NCI-H2171 (cell line): Measurements from ENCODE around the gene IMMT.
A peak's percentile ranks its signal among the peaks of the same experiment; 100 is the strongest.
"Not testable (repeated sequence)": the region's sequence is repeated elsewhere in the genome, so short reads cannot be mapped to it uniquely, and the experiment has no call there.

Experiments used
- DNase-seq: peaks from one replicate; lab custom pipeline; 2025; lab: John Stamatoyannopoulos, UW

The IMMT gene

GRCh38 chr2:86195055-86195807 lies at the start of gene IMMT:
Gene IMMT, minus strand, starts transcription at chr2:86195462. Its CDS starts 80 bp downstream, at chr2:86195382.
- peak; percentile 96 for DNase-seq

DNA sequence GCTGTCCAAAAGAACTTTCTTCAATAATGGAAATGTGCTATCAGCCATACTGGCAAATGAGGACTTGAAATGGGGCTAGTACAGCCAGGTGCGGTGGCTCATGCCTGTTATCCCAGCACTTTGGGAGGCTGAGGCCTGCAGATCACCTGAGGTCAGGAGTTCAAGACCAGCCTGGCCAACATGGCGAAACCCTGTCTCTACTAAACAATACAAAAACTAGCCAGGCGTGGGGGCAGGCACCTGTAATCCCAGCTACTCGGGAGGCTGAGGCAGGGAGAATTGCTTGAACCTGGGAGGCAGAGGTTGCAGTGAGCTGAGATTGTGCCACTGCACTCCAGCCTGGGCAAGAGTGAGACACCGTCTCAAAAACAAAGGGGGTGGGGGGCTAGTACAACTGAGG lies 49.5 kb upstream of the IMMT start:
- DNase-seq: not testable (repeated sequence)

GRCh38 chr2:86243950-86244733 lies 48.9 kb upstream of the IMMT start:
- no peak for DNase-seq

GRCh38 chr2:86243272-86243671 lies 48.0 kb upstream of the IMMT start:
- no peak for DNase-seq

DNA sequence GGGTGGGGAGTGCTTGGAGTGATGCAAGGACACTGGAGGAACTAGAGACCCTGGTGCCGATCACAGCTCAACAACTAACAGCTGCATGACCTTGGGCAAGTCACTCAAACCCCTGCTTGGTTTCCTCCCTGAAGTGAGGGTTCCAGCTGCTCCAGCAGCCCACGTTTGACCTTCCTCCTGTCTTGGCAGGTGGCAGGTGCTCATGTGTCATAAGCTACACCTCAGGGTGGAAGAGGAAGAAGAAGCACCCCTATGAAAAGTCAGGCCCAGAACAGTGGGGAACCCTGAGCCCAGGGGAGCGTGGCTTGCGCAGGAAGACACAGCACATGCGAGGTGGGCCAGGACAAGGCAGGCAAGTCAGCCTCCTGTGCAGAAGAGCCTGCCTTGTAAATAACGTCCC lies 46.3 kb upstream of the IMMT start:
- DNase-seq: no peak

- no peak for DNase-seq
Observed at GRCh38 chr2:86240251-86240650, 45.0 kb upstream of the IMMT start.

DNA sequence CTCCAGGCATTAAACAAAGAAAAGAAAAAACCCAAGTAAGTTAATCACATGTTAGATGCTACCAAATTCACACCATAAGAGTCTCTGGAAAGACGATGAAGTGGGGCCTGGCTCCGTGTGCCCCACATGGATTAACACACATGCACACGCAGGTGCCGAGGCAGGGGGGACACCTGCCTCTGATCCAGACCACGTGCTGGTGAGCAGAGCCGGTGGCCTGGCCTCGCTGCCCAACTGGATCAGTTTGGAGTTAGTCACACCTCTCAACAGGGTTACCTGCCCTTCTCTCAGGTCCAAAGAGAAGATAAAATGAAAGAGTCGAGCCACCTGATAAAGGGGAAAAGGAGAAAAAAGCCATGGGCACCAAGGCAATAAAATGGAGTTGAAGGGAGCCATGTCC lies 44.5 kb upstream of the IMMT start:
- DNase-seq: no peak

DNA sequence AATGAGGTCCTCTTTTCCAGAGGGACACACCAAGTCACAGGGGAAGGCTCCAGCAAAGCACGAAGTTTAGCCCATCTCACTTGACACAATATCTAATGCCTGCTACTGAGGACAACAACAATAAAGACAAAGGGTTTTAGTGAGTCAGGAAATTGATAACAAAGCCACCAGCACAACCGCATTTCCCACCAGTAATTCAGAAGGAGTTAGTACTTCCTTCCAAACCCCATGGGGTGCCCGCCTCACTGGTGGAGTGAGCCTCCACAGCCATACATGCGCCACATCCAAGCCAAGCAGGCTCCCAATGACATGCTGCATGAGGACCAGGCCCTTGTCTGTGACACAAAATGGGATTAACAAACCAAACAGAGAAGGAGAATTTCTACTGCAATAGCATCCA lies 44.1 kb upstream of the IMMT start:
- DNase-seq: no peak

- no peak for DNase-seq
Observed at GRCh38 chr2:86238354-86238753, 43.1 kb upstream of the IMMT start.

GRCh38 chr2:86237172-86237571 lies 41.9 kb upstream of the IMMT start:
- DNase-seq: no peak

- no peak for DNase-seq
Observed at GRCh38 chr2:86235196-86235980, 40.1 kb upstream of the IMMT start.

DNA sequence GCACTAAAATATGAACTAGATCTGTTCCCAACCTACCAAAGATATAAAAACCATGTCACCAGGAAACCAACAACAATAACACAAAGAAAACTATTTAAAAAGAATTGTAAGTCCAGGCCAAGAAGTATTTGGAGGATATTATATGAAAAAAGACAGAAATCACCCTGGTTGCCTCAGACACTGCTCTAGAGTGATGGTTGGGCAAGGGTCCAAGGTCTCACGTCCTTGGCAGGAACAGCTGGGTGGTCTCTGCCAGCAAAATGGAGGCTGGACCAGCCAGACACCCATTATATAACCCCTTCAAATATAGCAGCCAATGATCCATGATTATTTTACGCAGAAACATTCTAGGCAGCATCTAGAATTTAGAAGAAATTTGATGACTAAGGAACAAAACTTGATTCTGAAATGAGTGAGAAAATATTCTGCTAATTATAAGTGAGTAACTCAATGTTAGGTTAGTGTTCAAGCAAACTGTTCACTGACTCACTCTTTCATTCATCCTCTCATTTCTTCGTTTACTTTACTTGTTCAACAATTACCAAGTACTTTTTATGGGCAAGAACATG lies 39.4 kb upstream of the IMMT start:
- DNase-seq: no peak

- no peak for DNase-seq
Observed at GRCh38 chr2:86233436-86233835, 38.2 kb upstream of the IMMT start.

- no peak for DNase-seq
Observed at GRCh38 chr2:86232910-86233309, 37.6 kb upstream of the IMMT start.

- DNase-seq: no peak
Observed at GRCh38 chr2:86232373-86232784, 37.1 kb upstream of the IMMT start.

DNA sequence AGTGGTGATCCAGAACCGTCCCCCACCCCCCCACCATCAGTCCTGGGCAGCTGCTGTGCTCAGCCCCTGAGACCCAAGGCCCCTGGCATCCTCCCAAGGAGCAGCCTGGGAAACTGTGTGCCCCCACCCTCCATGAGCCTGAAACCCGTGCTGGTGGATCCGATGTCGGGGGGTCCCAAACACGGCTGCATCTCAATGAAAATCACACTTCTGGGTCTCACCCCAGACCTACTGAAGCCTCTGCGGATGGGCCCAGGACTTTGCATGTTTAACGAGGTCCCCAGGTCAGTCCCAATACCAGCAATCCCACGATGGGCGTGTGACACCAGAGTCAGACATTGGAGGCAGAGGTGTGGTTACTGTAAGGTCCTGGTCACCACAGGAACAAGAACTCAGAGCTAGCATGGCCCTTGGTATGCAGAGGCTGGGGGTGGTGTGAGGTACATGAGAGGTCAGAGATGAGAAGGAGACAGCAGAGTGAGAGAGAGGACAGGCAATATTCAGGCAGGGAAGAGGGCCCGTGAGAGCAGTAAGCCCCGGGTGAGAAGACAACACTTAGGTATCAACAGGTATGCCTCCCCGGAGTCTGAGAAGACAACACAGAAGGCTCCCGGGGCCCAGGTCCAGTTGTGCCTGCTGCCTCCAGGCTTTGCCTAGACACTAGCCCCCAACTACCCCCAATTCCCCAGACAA lies 36.6 kb upstream of the IMMT start:
- no peak for DNase-seq

- no peak for DNase-seq
Observed at GRCh38 chr2:86230961-86231360, 35.7 kb upstream of the IMMT start.

DNA sequence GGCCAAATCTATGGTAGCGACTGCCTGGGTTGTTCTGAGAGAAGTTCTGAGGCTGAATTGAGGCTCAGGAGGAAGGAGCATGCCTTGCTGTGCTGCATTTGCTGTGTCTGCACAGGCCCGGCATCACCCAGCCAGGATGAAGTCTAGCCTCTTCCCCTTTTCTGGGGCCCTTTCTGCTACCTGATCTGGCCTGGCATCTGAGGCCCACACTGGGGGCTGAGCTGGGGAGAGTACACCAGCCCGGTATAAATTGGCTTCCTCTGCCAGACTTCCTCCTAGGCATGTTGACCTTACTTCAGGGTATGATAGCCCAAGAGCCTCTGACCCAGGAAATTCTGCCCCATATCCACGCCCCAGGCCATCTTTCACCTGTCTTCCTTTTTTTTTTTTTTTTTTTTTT lies 34.0 kb upstream of the IMMT start:
- DNase-seq: no peak

- not testable (repeated sequence) for DNase-seq
Observed at GRCh38 chr2:86228574-86228973, 33.3 kb upstream of the IMMT start.

- DNase-seq: no peak
Observed at GRCh38 chr2:86227685-86228084, 32.4 kb upstream of the IMMT start.

GRCh38 chr2:86226636-86227520 lies 31.6 kb upstream of the IMMT start:
- no peak for DNase-seq
